ENCODE data around the gene FARP1. TPM values are rescaled to one million over a fixed set of nuclear protein-coding genes. Genes with fewer than 3 reads are reported as not detected.

Gene FARP1
- total and polyA plus RNA-seq, 8 donors: 11.6 to 319 (median 70.3) TPM

DNA sequence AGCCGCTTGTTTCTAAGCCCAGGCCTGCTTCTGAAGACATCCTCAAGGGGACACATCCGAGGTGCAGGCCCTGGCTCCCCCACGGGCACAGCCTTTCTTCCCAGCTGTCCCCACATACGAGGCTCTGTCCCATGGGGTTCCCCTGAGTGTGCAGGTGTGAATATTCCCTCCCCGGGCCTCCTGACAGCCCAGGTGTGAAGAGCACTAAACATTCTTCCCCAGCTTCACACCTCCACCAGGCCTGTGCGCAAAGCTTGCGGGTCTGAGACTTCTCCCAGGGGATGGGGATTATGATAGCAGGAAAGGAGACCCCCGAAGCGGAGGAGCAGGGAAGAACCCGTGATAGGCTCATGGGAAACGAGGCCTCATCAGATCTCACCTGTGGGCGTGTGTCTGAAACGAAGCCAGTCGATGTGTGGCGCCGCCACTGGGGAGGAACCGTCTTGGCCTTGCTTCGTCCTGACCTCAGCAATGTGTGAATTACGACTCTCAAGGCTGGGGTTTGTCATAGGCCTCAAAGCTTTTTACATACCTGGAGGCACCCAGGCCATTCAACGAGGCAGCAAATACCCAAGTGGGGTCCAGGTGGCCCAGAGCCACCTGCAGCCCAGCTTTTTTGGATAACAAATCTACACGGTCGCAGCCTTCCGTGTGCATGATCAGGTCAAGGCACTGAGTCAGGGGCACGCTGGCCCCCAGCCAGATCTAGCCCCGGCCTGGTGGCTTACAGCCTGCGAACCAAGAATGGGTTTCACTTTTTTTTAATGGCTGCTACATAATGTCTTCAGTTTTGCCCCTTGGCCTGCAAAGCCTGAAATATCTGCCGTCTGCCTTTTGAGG is 299.7 kb downstream of the FARP1 start:
- peaks cover 17 to 76% (median 70%) of the 10 kb centered on the region in 4 donors for H3K36me3 ChIP-seq
- H3K27ac ChIP-seq: no peak overlapping the region
- intact Hi-C loops (cut with DNase I; ENCODE audit: low total_unique reads): no loop called here
- TF ChIP-seq POLR2AphosphoS5 (IDR thresholded peaks at IDR 0.05) (no peak), POLR2A (IDR thresholded peaks at IDR 0.05) (no peak), EP300 (IDR thresholded peaks at IDR 0.05) (no peak)
- TF ChIP-seq, protein P1, sequence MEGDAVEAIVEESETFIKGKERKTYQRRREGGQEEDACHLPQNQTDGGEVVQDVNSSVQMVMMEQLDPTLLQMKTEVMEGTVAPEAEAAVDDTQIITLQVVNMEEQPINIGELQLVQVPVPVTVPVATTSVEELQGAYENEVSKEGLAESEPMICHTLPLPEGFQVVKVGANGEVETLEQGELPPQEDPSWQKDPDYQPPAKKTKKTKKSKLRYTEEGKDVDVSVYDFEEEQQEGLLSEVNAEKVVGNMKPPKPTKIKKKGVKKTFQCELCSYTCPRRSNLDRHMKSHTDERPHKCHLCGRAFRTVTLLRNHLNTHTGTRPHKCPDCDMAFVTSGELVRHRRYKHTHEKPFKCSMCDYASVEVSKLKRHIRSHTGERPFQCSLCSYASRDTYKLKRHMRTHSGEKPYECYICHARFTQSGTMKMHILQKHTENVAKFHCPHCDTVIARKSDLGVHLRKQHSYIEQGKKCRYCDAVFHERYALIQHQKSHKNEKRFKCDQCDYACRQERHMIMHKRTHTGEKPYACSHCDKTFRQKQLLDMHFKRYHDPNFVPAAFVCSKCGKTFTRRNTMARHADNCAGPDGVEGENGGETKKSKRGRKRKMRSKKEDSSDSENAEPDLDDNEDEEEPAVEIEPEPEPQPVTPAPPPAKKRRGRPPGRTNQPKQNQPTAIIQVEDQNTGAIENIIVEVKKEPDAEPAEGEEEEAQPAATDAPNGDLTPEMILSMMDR (IDR thresholded peaks at IDR 0.05): no peak
- WGBS, 5 donors: 80 to 89% (median 83%) methylated on average over 20 to 27 of the region's 27 CpGs
- H3K4me1 ChIP-seq: peaks cover 0 to 13% (median 8%) of the 10 kb centered on the region in 4 donors
- H3K27me3 ChIP-seq: no peaks in the 10 kb centered on the region
- DNase-seq: no peak
- H3K9me3 ChIP-seq: no peaks in the 10 kb centered on the region
- no peak overlapping the region for H3K4me3 ChIP-seq

GRCh38 chr13:98443329-98443728 is 300.4 kb downstream of the FARP1 start:
- H3K27me3 ChIP-seq: no peaks in the 10 kb centered on the region
- H3K27ac ChIP-seq: no peak overlapping the region
- TF ChIP-seq EP300 (IDR thresholded peaks at IDR 0.05) (no peak), POLR2AphosphoS5 (IDR thresholded peaks at IDR 0.05) (no peak), POLR2A (IDR thresholded peaks at IDR 0.05) (no peak)
- TF ChIP-seq, protein P1 (IDR thresholded peaks at IDR 0.05): no peak
- no peak overlapping the region for H3K4me3 ChIP-seq
- no peak for DNase-seq
- intact Hi-C loops (cut with DNase I; ENCODE audit: low total_unique reads): no loop called here
- H3K4me1 ChIP-seq: peaks cover 0 to 13% (median 8%) of the 10 kb centered on the region in 4 donors
- WGBS, 5 donors: 58 to 79% (median 73%) methylated on average over 7 to 11 of the region's 11 CpGs
- H3K36me3 ChIP-seq: peaks cover 18 to 78% (median 70%) of the 10 kb centered on the region in 4 donors
- H3K9me3 ChIP-seq: no peaks in the 10 kb centered on the region

- Histone ChIP-seq H3K27me3 (no peaks in the 10 kb centered on the region), H3K4me1 (peaks cover 0 to 13% (median 8%) of the 10 kb centered on the region in 4 donors), H3K4me3 (no peak overlapping the region), H3K27ac (no peak overlapping the region), H3K9me3 (no peaks in the 10 kb centered on the region), H3K36me3 (peaks cover 24 to 78% (median 68%) of the 10 kb centered on the region in 4 donors)
- DNase-seq: no peak
- WGBS, 5 donors: 82 to 87% (median 84%) methylated on average over 19 to 21 of the region's 21 CpGs
- intact Hi-C loops (cut with DNase I; ENCODE audit: low total_unique reads): no loop called here
- TF ChIP-seq POLR2A (IDR thresholded peaks at IDR 0.05): no peak
Observed at GRCh38 chr13:98443800-98444325, 301.0 kb downstream of the FARP1 start.

GRCh38 chr13:98444381-98444780 is 301.5 kb downstream of the FARP1 start:
- no peak overlapping the region for H3K27ac ChIP-seq
- peaks cover 0 to 16% (median 8%) of the 10 kb centered on the region in 4 donors for H3K4me1 ChIP-seq
- intact Hi-C loops (cut with DNase I; ENCODE audit: low total_unique reads): no loop called here
- H3K36me3 ChIP-seq: peaks cover 29 to 78% (median 68%) of the 10 kb centered on the region in 4 donors
- DNase-seq: no peak
- TF ChIP-seq POLR2AphosphoS5 (IDR thresholded peaks at IDR 0.05) (no peak), EP300 (IDR thresholded peaks at IDR 0.05) (no peak), POLR2A (IDR thresholded peaks at IDR 0.05) (no peak)
- H3K4me3 ChIP-seq: no peak overlapping the region
- no peaks in the 10 kb centered on the region for H3K9me3 ChIP-seq
- no peaks in the 10 kb centered on the region for H3K27me3 ChIP-seq
- 87 to 95% (median 90%) methylated on average over 16 of the region's 16 CpGs for WGBS, 5 donors

DNA sequence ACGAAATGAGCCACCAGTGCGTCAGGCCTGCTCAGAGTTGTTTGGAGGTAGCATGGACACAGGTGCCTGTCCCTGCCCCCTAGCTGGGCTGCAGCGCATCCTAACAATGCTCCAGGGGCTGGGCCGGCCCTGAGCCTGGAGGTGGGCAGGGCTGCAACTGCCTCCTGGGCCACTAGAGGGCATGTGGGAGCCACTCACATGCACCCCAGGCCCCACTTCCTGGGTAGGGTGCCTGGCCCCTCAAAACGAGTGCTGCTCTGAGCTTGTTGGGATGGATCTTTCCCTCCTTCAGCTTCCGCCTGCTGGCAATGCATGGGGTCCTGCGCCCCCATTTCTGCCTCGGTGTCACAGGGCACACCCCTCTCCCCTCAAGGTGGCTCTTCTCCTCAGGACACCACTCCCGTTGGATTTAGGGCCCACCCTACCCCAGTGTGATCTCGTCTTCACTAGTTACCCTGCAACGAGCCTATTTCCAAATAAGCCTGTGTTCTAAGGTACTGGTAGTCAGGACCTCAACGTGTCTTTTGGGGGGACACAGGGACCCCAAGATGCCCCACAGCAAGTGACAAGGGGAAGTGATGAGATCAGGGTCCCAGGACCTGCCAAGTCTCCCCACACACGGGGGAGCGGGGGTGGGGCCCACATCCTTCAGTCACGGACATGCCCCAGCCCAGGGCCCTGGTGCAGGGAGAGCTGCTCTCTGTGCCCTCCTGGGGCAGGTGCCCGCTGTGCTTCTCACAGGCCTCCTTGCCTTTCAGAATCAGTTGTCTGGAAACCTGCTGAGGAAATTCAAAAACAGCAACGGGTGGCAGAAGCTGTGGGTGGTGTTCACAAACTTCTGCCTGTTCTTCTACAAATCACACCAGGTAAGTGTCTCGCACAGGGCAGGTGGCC is 302.7 kb downstream of the FARP1 start:
- H3K9me3 ChIP-seq: no peaks in the 10 kb centered on the region
- 22 to 29% (median 25%) methylated on average over 15 to 18 of the region's 18 CpGs for WGBS, 5 donors
- peaks cover 0 to 28% (median 17%) of the 10 kb centered on the region in 4 donors for H3K4me1 ChIP-seq
- TF ChIP-seq POLR2AphosphoS5 (IDR thresholded peaks at IDR 0.05) (peak in 1 of 3 donors; percentile 66), EP300 (IDR thresholded peaks at IDR 0.05) (no peak), POLR2A (IDR thresholded peaks at IDR 0.05) (no peak)
- TF ChIP-seq, protein P1 (IDR thresholded peaks at IDR 0.05): peak in 5 of 7 experiments; percentile 90 to 97 (median 96)
- intact Hi-C loops (cut with DNase I; ENCODE audit: low total_unique reads): loop anchor here (5.0 kb wide), 1 partner anchor 212 kb away; no protein-coding TSS in a partner anchor
- H3K27ac ChIP-seq: peak overlapping the region in 3 of 5 donors; percentile 55 to 76 (median 66)
- H3K36me3 ChIP-seq: peaks cover 26 to 78% (median 62%) of the 10 kb centered on the region in 4 donors
- DNase-seq: peak; percentile 79 to 87
- H3K27me3 ChIP-seq: no peaks in the 10 kb centered on the region
- no peak overlapping the region for H3K4me3 ChIP-seq
